ENCODE results near the gene ISX.

The ISX gene

GRCh38 chr22:35065183-35065582 lies 775 bp upstream of the ISX start:
- DNase-seq (ENCODE audit: extremely low read depth, low read depth) = no peak
- TF ChIP-seq, protein P1, sequence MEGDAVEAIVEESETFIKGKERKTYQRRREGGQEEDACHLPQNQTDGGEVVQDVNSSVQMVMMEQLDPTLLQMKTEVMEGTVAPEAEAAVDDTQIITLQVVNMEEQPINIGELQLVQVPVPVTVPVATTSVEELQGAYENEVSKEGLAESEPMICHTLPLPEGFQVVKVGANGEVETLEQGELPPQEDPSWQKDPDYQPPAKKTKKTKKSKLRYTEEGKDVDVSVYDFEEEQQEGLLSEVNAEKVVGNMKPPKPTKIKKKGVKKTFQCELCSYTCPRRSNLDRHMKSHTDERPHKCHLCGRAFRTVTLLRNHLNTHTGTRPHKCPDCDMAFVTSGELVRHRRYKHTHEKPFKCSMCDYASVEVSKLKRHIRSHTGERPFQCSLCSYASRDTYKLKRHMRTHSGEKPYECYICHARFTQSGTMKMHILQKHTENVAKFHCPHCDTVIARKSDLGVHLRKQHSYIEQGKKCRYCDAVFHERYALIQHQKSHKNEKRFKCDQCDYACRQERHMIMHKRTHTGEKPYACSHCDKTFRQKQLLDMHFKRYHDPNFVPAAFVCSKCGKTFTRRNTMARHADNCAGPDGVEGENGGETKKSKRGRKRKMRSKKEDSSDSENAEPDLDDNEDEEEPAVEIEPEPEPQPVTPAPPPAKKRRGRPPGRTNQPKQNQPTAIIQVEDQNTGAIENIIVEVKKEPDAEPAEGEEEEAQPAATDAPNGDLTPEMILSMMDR (IDR thresholded peaks at IDR 0.05; ENCODE audit: low read depth, low read length) = no peak

- TF ChIP-seq, protein P1 (IDR thresholded peaks at IDR 0.05; ENCODE audit: low read depth, low read length) = no peak
These were observed 810 bp downstream of the ISX start for GRCh38 chr22:35066768-35067167.

GRCh38 chr22:35069541-35069940 lies 3.6 kb downstream of the ISX start:
- DNase-seq (ENCODE audit: extremely low read depth, low read depth) = no peak
- TF ChIP-seq, protein P1 (IDR thresholded peaks at IDR 0.05; ENCODE audit: low read depth, low read length) = no peak

More at GRCh38 chr22:35066768-35067167, 810 bp downstream of the ISX start:
- no peak for DNase-seq (ENCODE audit: extremely low read depth, low read depth)

DNA sequence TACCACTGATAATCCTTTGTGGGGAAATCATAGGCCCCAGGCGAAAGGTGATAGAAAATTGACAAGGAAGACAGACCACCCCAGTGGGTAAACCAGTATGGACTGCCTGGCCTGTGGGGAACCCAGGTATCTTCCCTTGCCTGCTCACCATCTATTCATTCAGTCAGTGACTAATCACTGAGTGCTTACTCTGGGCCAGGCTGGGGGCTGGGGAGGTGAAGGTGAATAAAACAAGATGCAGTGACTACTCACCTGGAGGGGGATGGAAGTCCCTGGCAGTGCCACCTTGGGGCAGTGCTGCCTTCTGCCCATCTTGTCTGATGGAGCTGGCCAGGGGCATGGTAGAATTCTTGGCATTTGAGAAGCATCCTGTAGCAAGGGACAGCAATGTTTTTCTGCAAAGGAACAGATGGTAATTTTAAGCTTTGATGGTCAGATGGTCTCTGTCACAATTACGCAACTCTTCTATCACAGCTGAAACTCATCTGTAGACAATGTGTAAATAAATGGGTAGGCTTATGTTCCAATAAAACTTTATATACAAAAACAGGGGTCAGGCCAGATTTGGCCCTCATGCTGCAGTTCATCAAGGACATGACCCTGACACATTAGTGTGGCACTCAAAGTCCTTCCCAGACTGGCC lies 4.6 kb downstream of the ISX start:
- TF ChIP-seq, protein P1 (IDR thresholded peaks at IDR 0.05; ENCODE audit: low read depth, low read length) = no peak
- DNase-seq (ENCODE audit: extremely low read depth, low read depth) = no peak

DNA sequence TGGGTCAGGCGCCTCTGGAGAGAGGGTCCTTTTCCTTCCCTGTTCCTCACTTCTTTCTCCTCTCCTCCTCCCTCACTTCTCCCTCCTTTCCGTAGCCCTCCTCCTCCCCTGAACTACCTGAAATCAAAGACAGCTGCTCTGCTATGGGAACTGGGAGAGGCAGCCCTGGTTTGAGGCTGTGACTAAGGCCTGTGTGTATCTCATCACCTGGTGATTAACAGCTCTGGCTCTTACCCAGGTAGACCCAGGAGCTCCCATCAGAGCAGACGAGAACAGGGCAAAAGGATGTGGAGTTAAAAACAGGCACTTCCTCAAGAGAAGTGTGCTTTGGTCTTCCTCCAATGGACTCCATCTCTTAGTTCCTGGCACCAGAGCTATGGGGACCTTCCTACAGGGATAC lies 5.8 kb downstream of the ISX start:
- no peak for DNase-seq (ENCODE audit: extremely low read depth, low read depth)
- TF ChIP-seq, protein P1 (IDR thresholded peaks at IDR 0.05; ENCODE audit: low read depth, low read length) = no peak

DNA sequence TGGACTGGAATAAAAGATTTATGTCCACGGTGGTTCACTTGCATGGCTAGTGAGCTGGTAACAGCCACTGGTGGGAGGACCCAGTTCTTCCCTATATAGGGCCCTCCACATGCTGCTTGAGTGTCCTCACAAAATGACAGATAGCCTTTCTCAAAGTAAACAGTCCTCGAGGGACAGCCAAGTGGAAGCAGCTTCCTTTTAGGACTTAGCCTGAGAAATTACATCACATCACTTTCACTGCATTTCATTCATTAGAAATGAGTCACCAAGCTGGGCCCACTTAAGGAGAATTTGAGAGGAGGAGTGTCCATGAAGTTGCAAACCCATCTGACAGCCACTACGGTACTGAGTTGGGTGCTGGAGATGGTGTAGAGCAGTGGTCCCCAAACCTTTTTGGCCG lies 7.0 kb downstream of the ISX start:
- DNase-seq (ENCODE audit: extremely low read depth, low read depth) = no peak
- TF ChIP-seq, protein P1 (IDR thresholded peaks at IDR 0.05; ENCODE audit: low read depth, low read length) = no peak

DNA sequence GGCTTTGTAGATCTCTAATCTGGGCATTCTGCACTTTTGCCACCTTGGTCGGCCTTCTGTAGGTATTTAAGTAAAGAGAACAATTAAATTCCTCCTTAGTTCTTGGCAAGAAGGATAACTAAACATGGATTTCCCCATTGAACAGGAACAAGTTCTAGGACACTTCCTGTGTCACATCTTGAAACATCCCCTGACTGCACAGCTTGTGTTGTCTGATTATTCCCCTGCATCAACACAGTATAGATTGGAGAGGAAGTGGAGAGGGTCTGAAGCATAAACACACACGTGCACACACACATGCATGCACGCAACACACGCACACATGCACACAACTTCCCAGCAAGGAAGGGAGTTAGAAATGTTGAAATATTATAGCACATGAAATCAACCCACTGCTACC lies 8.6 kb downstream of the ISX start:
- TF ChIP-seq, protein P1 (IDR thresholded peaks at IDR 0.05; ENCODE audit: low read depth, low read length) = no peak

More for the DNA sequence above, 8.6 kb downstream of the ISX start:
- DNase-seq (ENCODE audit: extremely low read depth, low read depth) = no peak

Measured in AG09319 (cell line).